Left lung (tissue), 10 donors: ENCODE measurements around the gene HOXC6. TPM values are rescaled to one million over a fixed set of nuclear protein-coding genes. Genes with fewer than 3 reads are reported as not detected.

Experiments used
- ATAC-seq: fragments of 200-7000 bp; cut with Tn5 transposase; one replicate; pipeline ENCODE4 v1.9.1; 2020; ENCODE audit warnings: moderate library complexity
- DNase-seq, 4 donors: peaks; one replicate each; pipeline ENCODE4 v3.0.0-alpha.2; 2013 to 2020
- H3K27ac ChIP-seq, 2 donors: fragments of 200-600 bp; sonication (generic) in 1 of 2; one replicate each; pipeline versions ENCODE4 v1.5.0 to v1.8.0; 2020 to 2021
- H3K27me3 ChIP-seq, 2 donors: fragments of 200-600 bp; sonication (generic) in 1 of 2; one replicate each; pipeline versions ENCODE4 v1.5.0 to v1.8.0; 2020 to 2021
- H3K36me3 ChIP-seq, 2 donors: fragments of 200-600 bp; sonication (generic) in 1 of 2; one replicate each; pipeline versions ENCODE4 v1.5.0 to v1.8.0; 2020 to 2021
- H3K4me1 ChIP-seq, 2 donors: fragments of 200-600 bp; one replicate each; pipeline ENCODE4 v1.8.0; 2021
- H3K4me3 ChIP-seq, 2 donors: fragments of 200-600 bp; sonication (generic) in 1 of 2; one replicate each; pipeline versions ENCODE4 v1.5.0 to v1.8.0; 2020 to 2021; ENCODE audit warnings: mild to moderate bottlenecking in 1 of 2
- H3K9me3 ChIP-seq, 2 donors: fragments of 200-600 bp; sonication (generic) in 1 of 2; one replicate each; pipeline versions ENCODE4 v1.5.0 to v1.8.0; 2020 to 2021
- intact Hi-C, 2 donors: fragments of 100-400 bp; cut with DNase I; formaldehyde crosslinking; loops; one replicate each; pipeline versions ENCODE4 v1.11.2 to v1.14.2; 2022
- polyA plus RNA-seq, 6 donors: library from polyadenylated mRNA; unstranded; fragments of 120-200 nt; gene quantifications; one replicate each; pipeline ENCODE4 v1.2.1, GENCODE V29; 2013; ENCODE audit not compliant: insufficient read length in 6 of 6
- total RNA-seq, 2 donors: library from RNA; stranded (reverse); fragmentation: NEBNext Ultra II Directional; extraction: Animal tissue kit (Norgen Biotek cat#: 25700); gene quantifications; one replicate each; pipeline ENCODE4 v1.2.1, GENCODE V29; 2021
- TF ChIP-seq, protein P1 (sequence below), 2 donors: fragments of 200-600 bp; sonication (generic) in 1 of 2; IDR thresholded peaks; one replicate each; pipeline versions ENCODE4 v1.5.0 to v1.8.0; 2021; ENCODE audit warnings: antibody characterized with exemption in 2 of 2
- donor health status: DM: no; HTN: yes; CAD: no.
- donor health status: DM: no; HTN: no; CAD: no.

Gene HOXC6
- total and polyA plus RNA-seq, 8 donors: 0.93 to 3.2 (median 2.1) TPM

- Histone ChIP-seq H3K27ac (no peak overlapping the region), H3K27me3 (peaks cover 98 to 100% of the 10 kb centered on the region in 2 donors), H3K4me3 (no peak overlapping the region), H3K9me3 (no peaks in the 10 kb centered on the region), H3K4me1 (peaks cover 11 to 18% of the 10 kb centered on the region in 2 donors), H3K36me3 (no peaks in the 10 kb centered on the region)
- TF ChIP-seq, protein P1, sequence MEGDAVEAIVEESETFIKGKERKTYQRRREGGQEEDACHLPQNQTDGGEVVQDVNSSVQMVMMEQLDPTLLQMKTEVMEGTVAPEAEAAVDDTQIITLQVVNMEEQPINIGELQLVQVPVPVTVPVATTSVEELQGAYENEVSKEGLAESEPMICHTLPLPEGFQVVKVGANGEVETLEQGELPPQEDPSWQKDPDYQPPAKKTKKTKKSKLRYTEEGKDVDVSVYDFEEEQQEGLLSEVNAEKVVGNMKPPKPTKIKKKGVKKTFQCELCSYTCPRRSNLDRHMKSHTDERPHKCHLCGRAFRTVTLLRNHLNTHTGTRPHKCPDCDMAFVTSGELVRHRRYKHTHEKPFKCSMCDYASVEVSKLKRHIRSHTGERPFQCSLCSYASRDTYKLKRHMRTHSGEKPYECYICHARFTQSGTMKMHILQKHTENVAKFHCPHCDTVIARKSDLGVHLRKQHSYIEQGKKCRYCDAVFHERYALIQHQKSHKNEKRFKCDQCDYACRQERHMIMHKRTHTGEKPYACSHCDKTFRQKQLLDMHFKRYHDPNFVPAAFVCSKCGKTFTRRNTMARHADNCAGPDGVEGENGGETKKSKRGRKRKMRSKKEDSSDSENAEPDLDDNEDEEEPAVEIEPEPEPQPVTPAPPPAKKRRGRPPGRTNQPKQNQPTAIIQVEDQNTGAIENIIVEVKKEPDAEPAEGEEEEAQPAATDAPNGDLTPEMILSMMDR (IDR thresholded peaks at IDR 0.05): no peak
- intact Hi-C loops: loop anchor here in 1 of 2 donors (10.0 kb wide), 1 partner anchor 193 kb away; no protein-coding TSS in a partner anchor
- DNase-seq (no peak), ATAC-seq (no peak)
Measured at GRCh38 chr12:54001283-54002187, 26.7 kb upstream of the HOXC6 start.

DNA sequence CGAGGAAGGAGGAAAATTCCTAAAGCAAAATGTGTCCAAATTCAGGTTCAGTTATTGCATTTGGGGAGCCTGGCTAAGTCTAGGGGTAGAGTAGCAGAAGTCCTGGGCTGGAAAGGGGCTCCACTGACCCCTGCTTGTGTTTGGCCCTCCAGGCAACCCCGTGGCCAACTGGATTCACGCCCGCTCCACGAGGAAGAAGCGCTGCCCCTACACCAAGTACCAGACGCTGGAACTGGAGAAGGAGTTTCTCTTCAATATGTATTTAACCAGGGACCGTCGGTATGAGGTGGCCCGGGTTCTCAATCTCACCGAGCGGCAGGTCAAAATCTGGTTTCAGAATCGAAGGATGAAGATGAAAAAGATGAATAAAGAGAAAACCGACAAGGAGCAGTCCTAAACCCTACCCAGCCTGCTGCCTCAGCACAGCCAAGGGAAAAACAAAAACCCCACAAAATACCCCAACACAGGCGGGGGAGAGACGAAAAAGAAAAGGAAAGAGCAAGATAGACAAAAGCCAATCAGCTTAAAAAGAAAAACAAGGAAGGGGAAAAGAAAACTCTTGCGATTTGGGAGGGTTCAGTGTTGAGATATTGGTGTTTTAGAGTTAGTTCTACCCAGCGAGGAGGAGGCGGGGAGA is 25.8 kb upstream of the HOXC6 start:
- peaks cover 98 to 100% of the 10 kb centered on the region in 2 donors for H3K27me3 ChIP-seq
- H3K9me3 ChIP-seq: no peaks in the 10 kb centered on the region

GRCh38 chr12:54002915-54003389 is 25.3 kb upstream of the HOXC6 start:
- H3K27me3 ChIP-seq: peaks cover 98 to 100% of the 10 kb centered on the region in 2 donors
- no peaks in the 10 kb centered on the region for H3K9me3 ChIP-seq
- H3K36me3 ChIP-seq: no peaks in the 10 kb centered on the region
- ATAC-seq (no peak), DNase-seq (no peak)
- no peak overlapping the region for H3K27ac ChIP-seq
- intact Hi-C loops: loop anchor here in 1 of 2 donors (10.0 kb wide), 1 partner anchor 192 kb away; no protein-coding TSS in a partner anchor
- no peak overlapping the region for H3K4me3 ChIP-seq
- TF ChIP-seq, protein P1 (IDR thresholded peaks at IDR 0.05): no peak
- H3K4me1 ChIP-seq: peaks cover 11 to 23% of the 10 kb centered on the region in 2 donors

More for the DNA sequence above, 25.8 kb upstream of the HOXC6 start:
- no peak overlapping the region for H3K27ac ChIP-seq
- intact Hi-C loops: loop anchor here in 1 of 2 donors (10.0 kb wide), 1 partner anchor 192 kb away; no protein-coding TSS in a partner anchor
- no peak overlapping the region for H3K4me3 ChIP-seq
- ATAC-seq: no peak
- TF ChIP-seq, protein P1 (IDR thresholded peaks at IDR 0.05): no peak
- peaks cover 11 to 23% of the 10 kb centered on the region in 2 donors for H3K4me1 ChIP-seq
- no peak for DNase-seq
- no peaks in the 10 kb centered on the region for H3K36me3 ChIP-seq

DNA sequence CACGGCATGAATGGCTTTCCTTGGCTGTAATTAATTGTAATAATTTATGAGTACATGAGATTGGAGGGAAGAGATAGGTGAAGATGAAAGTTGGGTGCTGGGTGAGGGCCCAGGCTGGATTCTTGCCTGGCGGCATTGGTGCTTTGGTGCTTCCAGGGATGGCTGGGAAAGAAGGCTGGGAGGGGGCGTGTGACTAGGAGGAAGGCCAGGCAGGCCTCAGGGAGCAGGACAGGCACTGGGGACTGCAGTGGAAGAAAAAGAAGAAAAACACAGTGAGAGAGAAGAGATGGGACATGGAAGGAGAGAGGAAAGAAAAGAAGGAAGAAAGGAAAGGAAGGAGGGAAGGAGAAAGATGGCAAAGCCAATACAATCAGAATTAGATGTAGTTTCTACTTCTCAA is 24.6 kb upstream of the HOXC6 start:
- no peak for ATAC-seq
- no peak overlapping the region for H3K27ac ChIP-seq
- H3K4me3 ChIP-seq: no peak overlapping the region
- TF ChIP-seq, protein P1 (IDR thresholded peaks at IDR 0.05): no peak
- H3K27me3 ChIP-seq: peaks cover 97 to 100% of the 10 kb centered on the region in 2 donors
- H3K36me3 ChIP-seq: no peaks in the 10 kb centered on the region
- peaks cover 11 to 23% of the 10 kb centered on the region in 2 donors for H3K4me1 ChIP-seq
- intact Hi-C loops: loop anchor here in 1 of 2 donors (10.0 kb wide), 1 partner anchor 191 kb away; no protein-coding TSS in a partner anchor
- DNase-seq: no peak
- no peaks in the 10 kb centered on the region for H3K9me3 ChIP-seq
